Rectal smooth muscle tissue (tissue), 1 donor: ENCODE measurements around the gene SUGCT.
"Not testable (repeated sequence)": the region's sequence is repeated elsewhere in the genome, so short reads cannot be mapped to it uniquely, and the experiment has no call there.

ENCODE experiments used
- H3K27ac ChIP-seq: one replicate; pipeline ENCODE4 v1.7.0; 2013; ENCODE audit warnings: low read depth, low read length, inconsistent platforms
- H3K27me3 ChIP-seq: one replicate; pipeline ENCODE4 v1.7.0; 2013; ENCODE audit warnings: low read length; ENCODE audit not compliant: control insufficient read depth, insufficient read depth
- H3K36me3 ChIP-seq: one replicate; pipeline ENCODE4 v1.7.0; 2013; ENCODE audit warnings: low read length; ENCODE audit not compliant: control insufficient read depth, insufficient read depth
- H3K4me1 ChIP-seq: one replicate; pipeline ENCODE4 v1.7.0; 2013; ENCODE audit warnings: low read length; ENCODE audit not compliant: control insufficient read depth, insufficient read depth
- H3K4me3 ChIP-seq: one replicate; pipeline ENCODE4 v1.7.0; 2013; ENCODE audit warnings: low read length
- H3K9ac ChIP-seq: one replicate; pipeline ENCODE4 v1.7.0; 2013; ENCODE audit warnings: low read length

Gene SUGCT

GRCh38 chr7:40650903-40651302 lies 516.1 kb downstream of the SUGCT start:
- H3K27me3 ChIP-seq, H3K9ac ChIP-seq, H3K36me3 ChIP-seq, H3K4me3 ChIP-seq, H3K27ac ChIP-seq, H3K4me1 ChIP-seq: not testable (repeated sequence)

GRCh38 chr7:40654171-40654570 lies 519.4 kb downstream of the SUGCT start:
- Histone ChIP-seq H3K4me3 (no peak overlapping the region), H3K4me1 (no peaks in the 10 kb centered on the region), H3K27me3 (no peaks in the 10 kb centered on the region), H3K36me3 (no peaks in the 10 kb centered on the region), H3K9ac (no peak overlapping the region), H3K27ac (no peak overlapping the region)

GRCh38 chr7:40655426-40655825 lies 520.6 kb downstream of the SUGCT start:
- no peaks in the 10 kb centered on the region for H3K36me3 ChIP-seq
- no peak overlapping the region for H3K9ac ChIP-seq
- no peak overlapping the region for H3K4me3 ChIP-seq
- H3K27me3 ChIP-seq = no peaks in the 10 kb centered on the region
- H3K27ac ChIP-seq = no peak overlapping the region
- no peaks in the 10 kb centered on the region for H3K4me1 ChIP-seq

GRCh38 chr7:40656349-40656748 lies 521.5 kb downstream of the SUGCT start:
- no peak overlapping the region for H3K9ac ChIP-seq
- no peaks in the 10 kb centered on the region for H3K36me3 ChIP-seq
- no peaks in the 10 kb centered on the region for H3K27me3 ChIP-seq
- no peak overlapping the region for H3K27ac ChIP-seq
- no peaks in the 10 kb centered on the region for H3K4me1 ChIP-seq
- H3K4me3 ChIP-seq = no peak overlapping the region

- Histone ChIP-seq H3K4me3 (no peak overlapping the region), H3K36me3 (no peaks in the 10 kb centered on the region), H3K4me1 (no peaks in the 10 kb centered on the region), H3K27ac (no peak overlapping the region), H3K27me3 (no peaks in the 10 kb centered on the region), H3K9ac (no peak overlapping the region)
Measured at GRCh38 chr7:40658729-40659128, 523.9 kb downstream of the SUGCT start.

- Histone ChIP-seq H3K9ac (no peak overlapping the region), H3K4me3 (no peak overlapping the region), H3K27me3 (no peaks in the 10 kb centered on the region), H3K4me1 (no peaks in the 10 kb centered on the region), H3K27ac (no peak overlapping the region), H3K36me3 (no peaks in the 10 kb centered on the region)
Measured at GRCh38 chr7:40659231-40659630, 524.4 kb downstream of the SUGCT start.

GRCh38 chr7:40673285-40673684 lies 538.5 kb downstream of the SUGCT start:
- no peak overlapping the region for H3K4me3 ChIP-seq
- H3K27ac ChIP-seq = no peak overlapping the region

GRCh38 chr7:40674316-40674715 lies 539.5 kb downstream of the SUGCT start:
- H3K27ac ChIP-seq = no peak overlapping the region
- H3K36me3 ChIP-seq = no peaks in the 10 kb centered on the region
- no peaks in the 10 kb centered on the region for H3K27me3 ChIP-seq
- H3K4me1 ChIP-seq = no peaks in the 10 kb centered on the region
- no peak overlapping the region for H3K4me3 ChIP-seq
- H3K9ac ChIP-seq = no peak overlapping the region

More at GRCh38 chr7:40673285-40673684, 538.5 kb downstream of the SUGCT start:
- H3K27me3 ChIP-seq = no peaks in the 10 kb centered on the region
- H3K9ac ChIP-seq = no peak overlapping the region
- H3K36me3 ChIP-seq = no peaks in the 10 kb centered on the region
- H3K4me1 ChIP-seq = no peaks in the 10 kb centered on the region

- Histone ChIP-seq H3K27ac (no peak overlapping the region), H3K27me3 (no peaks in the 10 kb centered on the region), H3K36me3 (no peaks in the 10 kb centered on the region), H3K9ac (no peak overlapping the region), H3K4me3 (no peak overlapping the region), H3K4me1 (no peaks in the 10 kb centered on the region)
Measured at GRCh38 chr7:40675741-40676140, 540.9 kb downstream of the SUGCT start.

GRCh38 chr7:40676221-40676620 lies 541.4 kb downstream of the SUGCT start:
- no peaks in the 10 kb centered on the region for H3K27me3 ChIP-seq
- no peak overlapping the region for H3K4me3 ChIP-seq
- H3K9ac ChIP-seq = no peak overlapping the region
- H3K4me1 ChIP-seq = no peaks in the 10 kb centered on the region
- no peaks in the 10 kb centered on the region for H3K36me3 ChIP-seq
- no peak overlapping the region for H3K27ac ChIP-seq

- no peaks in the 10 kb centered on the region for H3K4me1 ChIP-seq
- no peak overlapping the region for H3K9ac ChIP-seq
- no peak overlapping the region for H3K4me3 ChIP-seq
- no peaks in the 10 kb centered on the region for H3K36me3 ChIP-seq
- H3K27me3 ChIP-seq = no peaks in the 10 kb centered on the region
- no peak overlapping the region for H3K27ac ChIP-seq
Measured at GRCh38 chr7:40680657-40681056, 545.9 kb downstream of the SUGCT start.

GRCh38 chr7:40682696-40683095 lies 547.9 kb downstream of the SUGCT start:
- Histone ChIP-seq H3K4me1 (no peaks in the 10 kb centered on the region), H3K36me3 (no peaks in the 10 kb centered on the region), H3K27ac (no peak overlapping the region), H3K9ac (no peak overlapping the region), H3K4me3 (no peak overlapping the region), H3K27me3 (no peaks in the 10 kb centered on the region)

GRCh38 chr7:40694026-40694809 lies 559.4 kb downstream of the SUGCT start:
- Histone ChIP-seq H3K4me1 (no peaks in the 10 kb centered on the region), H3K27me3 (no peaks in the 10 kb centered on the region), H3K36me3 (no peaks in the 10 kb centered on the region), H3K27ac (no peak overlapping the region), H3K9ac (no peak overlapping the region), H3K4me3 (no peak overlapping the region)
